Measurements from ENCODE around the gene WASHC2C.
"Not testable (repeated sequence)": the region's sequence is repeated elsewhere in the genome, so short reads cannot be mapped to it uniquely, and the experiment has no call there.

Gene WASHC2C, protein sequence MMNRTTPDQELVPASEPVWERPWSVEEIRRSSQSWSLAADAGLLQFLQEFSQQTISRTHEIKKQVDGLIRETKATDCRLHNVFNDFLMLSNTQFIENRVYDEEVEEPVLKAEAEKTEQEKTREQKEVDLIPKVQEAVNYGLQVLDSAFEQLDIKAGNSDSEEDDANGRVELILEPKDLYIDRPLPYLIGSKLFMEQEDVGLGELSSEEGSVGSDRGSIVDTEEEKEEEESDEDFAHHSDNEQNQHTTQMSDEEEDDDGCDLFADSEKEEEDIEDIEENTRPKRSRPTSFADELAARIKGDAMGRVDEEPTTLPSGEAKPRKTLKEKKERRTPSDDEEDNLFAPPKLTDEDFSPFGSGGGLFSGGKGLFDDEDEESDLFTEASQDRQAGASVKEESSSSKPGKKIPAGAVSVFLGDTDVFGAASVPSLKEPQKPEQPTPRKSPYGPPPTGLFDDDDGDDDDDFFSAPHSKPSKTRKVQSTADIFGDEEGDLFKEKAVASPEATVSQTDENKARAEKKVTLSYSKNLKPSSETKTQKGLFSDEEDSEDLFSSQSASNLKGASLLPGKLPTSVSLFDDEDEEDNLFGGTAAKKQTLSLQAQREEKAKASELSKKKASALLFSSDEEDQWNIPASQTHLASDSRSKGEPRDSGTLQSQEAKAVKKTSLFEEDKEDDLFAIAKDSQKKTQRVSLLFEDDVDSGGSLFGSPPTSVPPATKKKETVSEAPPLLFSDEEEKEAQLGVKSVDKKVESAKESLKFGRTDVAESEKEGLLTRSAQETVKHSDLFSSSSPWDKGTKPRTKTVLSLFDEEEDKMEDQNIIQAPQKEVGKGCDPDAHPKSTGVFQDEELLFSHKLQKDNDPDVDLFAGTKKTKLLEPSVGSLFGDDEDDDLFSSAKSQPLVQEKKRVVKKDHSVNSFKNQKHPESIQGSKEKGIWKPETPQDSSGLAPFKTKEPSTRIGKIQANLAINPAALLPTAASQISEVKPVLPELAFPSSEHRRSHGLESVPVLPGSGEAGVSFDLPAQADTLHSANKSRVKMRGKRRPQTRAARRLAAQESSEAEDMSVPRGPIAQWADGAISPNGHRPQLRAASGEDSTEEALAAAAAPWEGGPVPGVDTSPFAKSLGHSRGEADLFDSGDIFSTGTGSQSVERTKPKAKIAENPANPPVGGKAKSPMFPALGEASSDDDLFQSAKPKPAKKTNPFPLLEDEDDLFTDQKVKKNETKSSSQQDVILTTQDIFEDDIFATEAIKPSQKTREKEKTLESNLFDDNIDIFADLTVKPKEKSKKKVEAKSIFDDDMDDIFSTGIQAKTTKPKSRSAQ (N-terminal part only)

DNA sequence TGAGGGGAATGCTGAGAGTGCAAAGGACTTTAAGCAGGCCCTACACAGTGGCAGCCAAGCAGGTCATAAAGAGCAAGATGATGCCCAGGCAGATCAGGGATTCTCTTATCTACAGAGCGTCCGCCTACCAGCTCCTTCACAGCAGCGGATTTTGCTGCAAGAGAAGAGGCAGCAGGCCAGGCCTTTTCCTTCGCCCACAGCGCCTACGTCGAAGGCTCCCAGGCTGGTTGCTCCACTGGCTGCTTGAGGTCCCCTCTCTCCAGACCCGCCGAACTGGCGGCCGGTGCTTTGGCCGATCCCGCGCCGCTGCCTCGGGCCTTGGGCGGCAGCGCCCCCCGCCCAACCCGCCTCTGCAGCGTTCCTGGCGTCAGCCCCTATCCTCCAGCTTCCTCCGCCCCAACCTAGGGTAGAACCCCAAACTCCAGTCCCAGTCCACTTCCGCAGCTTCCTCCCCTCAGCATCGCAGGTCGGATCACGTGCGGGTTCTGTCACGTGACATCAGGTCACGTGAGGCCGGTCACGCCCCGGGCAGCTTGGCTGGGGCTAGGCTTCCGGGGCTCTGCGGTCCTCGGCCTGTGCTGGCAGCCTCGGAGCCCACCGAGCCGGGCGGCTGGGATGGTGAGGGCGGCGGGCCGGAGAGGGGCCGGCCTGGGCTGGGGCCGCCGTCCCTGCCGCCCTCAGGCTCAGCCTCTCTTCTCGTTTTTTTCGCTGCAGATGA, at the start of gene WASHC2C:
WASHC2C (plus strand) TSS at position 564 of the 718 bp plus-strand sequence; CDS start at position 616, 52 bp downstream.
- peak; percentile 98 for DNase-seq

DNA sequence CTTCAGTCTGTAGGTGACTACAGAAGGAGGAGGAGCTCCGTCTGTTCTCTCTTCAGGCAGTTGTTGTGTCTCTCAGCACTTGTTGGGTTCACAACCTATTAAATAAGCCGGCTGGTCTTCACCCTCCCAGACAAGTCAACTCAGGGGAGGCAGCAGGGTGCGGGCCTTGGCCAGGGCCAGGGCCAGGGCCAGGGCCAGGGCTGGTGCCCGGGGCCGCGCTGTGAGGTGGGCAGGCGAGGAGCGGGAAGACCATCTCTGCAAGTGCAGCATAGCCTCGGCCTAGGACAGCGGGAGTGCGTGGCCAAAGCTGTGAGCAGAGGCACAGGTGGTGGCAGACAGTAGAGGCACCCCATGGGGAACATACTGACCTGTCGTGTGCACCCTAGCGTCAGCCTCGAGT, 48.6 kb upstream of the WASHC2C start:
- DNase-seq: not testable (repeated sequence)

DNA sequence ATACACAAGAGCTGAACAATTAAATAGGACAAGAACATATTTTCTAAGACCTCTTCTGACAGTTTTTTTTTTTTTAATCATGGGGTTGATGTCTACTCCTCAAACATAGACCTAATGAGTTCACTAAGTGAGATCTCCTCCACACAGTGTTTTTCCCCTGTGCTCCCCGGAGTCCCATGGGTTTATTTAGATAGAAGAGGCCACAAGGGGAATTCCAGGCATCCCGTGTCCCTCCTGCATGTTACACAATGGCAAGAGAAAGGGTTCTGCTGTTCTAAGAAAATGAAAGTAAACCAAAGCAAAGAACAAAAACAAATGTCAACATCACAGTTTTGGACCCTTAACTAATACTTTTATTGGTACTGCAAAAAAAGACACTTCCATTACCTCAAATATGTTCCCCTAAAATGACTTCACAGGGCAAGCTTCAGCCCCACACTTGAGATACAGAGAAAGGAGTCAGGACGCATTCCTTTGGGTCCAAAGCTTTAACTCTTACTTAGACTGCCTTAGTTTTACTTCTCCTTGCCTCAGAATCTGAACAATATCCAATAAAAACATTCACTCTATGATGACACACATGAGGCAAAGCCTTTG, 16.8 kb upstream of the WASHC2C start:
- DNase-seq: not testable (repeated sequence)

DNA sequence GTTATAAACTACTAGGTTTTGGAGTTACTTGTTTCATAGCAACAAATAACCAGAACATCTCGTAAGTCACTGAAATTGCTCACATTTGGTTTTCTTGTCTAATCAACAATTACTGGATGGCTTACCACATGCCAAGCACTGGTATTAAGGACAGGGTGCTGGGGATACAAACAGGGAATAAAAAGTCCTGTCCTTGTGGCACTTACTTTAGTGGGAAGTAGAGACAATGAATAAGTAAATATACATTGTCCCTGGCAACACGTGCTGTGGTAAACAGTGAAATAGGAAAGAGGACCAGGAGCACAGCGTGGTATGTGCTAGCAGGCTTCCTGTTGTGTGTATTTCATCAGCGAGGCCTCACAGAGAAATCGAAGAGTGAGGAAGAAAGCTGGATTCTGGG, 15.8 kb upstream of the WASHC2C start:
- DNase-seq: not testable (repeated sequence)

DNA sequence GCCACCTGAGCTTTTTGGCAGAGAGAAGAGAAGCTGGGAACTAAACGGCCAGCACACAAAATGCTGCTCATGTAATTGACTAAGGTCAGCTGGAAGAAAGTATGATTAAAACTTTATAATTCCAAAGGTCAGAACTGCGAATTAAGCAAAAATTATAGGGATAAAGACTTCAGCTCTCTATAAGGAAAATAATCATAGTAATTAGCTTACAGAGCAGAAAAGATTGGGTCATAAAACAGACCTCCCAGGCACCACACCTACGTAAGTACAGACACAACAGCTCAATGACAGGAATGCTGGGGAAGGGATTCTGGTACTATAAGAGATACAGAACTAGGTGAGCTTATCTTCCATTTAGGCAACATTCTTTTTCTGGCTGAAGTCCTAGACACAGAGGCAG, 10.0 kb upstream of the WASHC2C start:
- DNase-seq: not testable (repeated sequence)

DNA sequence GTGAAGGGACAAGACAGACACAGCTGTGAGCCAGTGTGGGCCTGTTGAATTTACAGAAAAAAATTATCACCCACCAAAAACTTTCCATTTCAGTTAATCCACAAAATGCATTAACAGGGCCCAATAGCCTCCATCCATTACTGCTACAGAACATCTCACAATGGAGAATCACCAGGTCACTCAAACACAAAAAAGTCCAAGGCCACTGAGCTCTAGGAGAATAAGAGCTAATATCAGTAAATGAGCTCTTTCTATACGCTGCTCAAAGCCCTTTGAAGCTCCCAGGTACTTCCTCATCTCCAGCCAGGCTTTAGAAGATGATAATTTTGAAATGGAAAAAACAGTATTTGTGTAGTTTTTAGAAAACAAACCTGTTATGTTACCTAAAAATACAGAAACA, 9.4 kb upstream of the WASHC2C start:
- DNase-seq: not testable (repeated sequence)

DNA sequence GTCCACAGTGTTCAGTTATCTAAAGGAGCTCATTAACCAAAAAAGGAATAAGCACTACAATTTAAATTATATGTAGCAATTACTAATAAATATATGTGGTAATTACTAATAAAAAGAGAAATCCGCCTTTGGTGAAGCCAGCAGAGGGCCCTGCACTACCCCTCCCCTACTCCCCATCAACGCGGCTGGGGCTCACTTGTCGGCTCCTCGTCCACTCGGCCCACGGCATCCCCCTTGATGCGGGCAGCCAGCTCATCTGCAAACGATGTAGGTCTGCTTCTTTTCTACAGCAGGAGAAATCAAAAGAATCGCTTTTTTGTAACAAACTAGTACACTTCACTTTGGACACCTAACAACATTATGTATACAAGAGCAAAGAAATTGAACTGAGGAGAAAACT, 5.6 kb upstream of the WASHC2C start:
- not testable (repeated sequence) for DNase-seq

DNA sequence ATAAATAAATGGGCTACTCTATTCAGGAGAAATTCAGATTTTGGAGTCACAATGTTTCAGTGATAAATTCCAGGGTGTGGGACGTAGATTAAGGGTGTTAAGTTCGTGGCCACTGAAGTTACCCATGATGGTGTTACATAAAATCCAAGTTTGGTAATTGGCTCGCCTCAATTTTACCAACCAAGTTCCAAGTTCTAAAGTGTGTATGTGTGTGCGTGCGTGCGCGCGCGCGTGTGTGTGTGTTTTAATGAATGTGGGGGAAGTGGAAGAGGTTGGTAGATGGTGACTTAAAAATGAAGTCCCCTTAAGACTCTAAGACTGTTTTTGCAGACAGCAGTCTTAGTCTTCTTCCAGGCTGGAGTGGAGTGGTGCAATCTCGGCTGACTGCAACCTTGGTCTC, 3.2 kb upstream of the WASHC2C start:
- DNase-seq: not testable (repeated sequence)

DNA sequence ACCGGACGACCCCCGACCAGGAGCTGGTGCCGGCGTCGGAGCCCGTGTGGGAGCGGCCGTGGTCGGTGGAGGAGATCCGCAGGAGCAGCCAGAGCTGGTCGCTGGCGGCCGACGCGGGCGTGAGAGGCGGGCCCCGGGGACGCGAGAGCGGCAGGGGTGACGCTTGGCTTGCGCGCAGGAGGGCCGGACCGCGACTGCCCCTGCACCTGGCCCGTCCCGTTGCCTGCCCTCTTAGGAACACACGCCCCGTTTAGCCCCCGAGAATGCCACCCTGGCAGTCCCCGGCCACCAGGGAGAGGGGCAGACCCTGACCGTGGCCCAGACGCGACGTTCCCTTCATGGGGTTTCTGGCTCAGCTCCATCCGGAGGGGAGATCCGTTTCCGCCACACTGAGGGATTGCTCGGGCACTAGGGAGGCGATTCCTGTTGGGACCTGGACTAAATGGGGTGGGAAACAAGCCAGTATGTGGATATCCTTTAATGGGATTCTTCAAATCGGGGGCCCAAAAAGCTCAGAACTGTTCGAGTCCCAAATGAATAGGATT, 427 bp downstream of the WASHC2C start:
- not testable (repeated sequence) for DNase-seq

DNA sequence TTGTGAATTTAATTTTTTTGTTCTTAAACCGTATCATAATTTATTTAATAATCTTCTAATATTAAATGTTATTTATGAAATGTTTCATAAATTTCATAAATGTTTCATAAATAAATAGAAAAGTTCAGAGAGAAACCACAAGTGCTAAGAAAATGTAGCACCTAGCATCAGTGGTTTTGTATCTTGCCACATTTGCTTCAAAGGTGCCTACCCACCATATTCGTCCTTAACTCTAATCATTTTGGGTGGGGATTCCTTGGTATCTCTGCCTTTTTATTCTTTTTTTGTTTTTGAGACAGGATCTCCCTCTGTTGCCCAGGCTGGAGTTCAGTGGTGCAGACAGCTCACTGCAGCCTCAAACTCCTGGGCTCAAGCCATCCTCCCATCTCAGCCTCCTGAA, 7.4 kb downstream of the WASHC2C start:
- not testable (repeated sequence) for DNase-seq

DNA sequence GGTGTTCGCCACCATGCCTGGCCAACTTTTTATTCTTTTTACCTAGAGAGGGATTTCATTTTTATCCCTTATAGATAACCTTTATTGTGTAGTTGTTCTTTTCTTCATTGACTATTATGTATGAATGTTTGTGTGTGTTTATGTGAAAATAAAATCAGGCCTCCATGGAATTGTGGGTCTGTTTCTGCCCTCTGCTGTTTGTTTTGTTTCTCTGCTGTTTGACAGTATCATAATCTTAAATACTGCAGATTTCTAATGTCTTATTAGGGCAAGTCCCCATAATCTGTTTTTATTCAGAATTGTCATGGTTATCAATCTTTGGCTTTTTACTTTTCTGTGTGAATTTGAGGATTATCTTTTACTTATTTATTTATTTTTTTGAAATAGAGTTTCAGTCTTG, 7.8 kb downstream of the WASHC2C start:
- DNase-seq: not testable (repeated sequence)

DNA sequence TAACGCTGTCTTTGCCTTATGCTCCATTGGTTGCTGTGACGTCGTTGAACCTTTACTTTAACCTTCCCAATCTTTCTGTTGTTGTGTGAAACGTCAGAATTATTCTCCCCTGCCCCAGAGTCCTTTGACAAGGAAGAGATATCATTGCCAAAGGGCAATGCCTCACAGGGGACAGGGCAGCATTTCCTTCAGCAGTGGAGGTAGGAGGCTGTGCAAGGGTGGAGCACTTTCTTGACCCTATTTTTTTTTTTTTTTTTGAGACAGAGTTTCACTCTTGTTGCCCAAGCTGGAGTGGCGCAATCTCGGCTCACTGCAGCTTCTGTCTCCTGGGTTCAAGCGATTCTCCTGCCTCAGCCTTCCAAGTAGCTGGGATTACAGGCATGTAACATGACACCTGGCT, 14.5 kb downstream of the WASHC2C start:
- DNase-seq: not testable (repeated sequence)

DNA sequence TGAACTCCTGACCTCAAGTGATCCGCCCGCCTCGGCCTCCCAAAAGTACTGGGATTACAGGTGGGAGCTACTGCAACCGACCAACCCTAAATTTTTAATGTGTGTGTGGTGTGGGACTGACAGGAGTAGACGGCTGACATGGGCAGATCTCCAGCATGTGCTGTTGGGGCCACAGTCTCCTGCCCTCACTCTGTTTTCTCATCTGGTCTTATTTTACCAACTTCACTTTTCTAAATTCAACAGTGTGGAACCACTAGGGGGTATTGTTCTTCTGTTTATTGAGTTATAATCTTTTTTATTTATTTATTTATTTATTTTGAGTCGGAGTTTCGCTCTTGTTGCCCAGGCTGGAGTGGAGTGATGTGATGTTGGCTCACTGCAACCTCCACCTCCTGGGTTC, 14.9 kb downstream of the WASHC2C start:
- not testable (repeated sequence) for DNase-seq

DNA sequence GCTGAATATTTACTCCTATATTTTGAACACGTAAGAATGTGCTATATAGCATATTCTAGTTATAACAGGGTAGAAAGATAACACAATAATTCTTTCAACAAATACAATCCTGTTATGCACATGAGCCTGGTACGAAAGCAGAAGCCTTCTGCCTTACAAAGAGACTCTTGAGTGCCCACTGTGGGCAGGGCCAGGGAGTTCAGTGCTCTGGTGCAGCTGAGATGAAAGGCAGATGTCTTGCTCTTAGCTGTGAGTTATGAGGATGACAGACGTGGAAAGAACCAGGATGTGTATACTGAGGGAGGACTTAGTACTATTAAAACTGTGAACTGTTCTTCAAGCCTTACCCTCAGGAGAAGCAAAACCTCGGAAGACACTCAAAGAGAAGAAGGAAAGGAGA, 24.1 kb downstream of the WASHC2C start:
- DNase-seq: not testable (repeated sequence)

DNA sequence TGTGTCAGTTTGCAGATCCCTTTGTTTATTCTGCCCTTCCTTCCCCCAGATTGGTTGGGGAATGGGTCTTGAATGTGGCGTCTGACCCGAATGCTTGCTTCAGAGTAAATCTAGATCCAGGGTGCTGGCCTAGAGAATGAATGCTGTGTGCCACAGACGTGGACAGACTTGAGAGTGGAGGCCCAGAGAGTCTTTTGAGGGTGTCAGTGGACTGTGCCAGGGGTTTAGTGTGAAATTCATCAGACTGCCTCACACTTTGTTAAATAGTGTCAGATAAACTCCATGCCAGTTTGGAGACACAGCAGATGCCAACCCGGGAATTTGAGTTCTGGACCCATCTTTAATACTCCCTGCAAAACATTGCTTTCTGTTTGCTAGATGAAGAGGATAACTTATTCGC, 25.1 kb downstream of the WASHC2C start:
- not testable (repeated sequence) for DNase-seq

DNA sequence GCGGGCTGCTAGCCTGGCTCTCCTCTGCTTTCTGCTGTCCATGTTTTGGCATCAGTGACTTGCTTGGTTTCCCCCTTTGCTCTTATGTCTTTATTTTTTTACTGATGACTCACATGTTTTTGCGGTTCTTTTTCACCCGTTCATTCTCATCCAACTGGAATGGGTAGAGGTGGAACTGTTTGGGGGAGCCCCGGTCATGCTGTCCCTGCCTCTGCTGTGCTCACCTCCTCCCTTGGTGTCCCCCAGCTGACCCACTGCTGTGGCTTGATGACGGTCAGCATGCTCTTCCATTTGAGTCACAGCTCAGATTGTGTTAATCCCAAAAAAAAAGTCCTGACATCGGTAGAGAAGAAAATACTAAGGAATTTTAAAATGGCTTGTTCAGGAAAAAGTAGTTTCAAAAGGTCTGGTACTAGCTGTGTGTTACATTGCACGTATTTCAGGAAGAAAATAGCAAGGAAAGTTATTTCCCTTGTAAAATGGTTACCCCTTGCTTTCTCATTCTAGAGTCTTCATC, 27.0 kb downstream of the WASHC2C start:
- not testable (repeated sequence) for DNase-seq

DNA sequence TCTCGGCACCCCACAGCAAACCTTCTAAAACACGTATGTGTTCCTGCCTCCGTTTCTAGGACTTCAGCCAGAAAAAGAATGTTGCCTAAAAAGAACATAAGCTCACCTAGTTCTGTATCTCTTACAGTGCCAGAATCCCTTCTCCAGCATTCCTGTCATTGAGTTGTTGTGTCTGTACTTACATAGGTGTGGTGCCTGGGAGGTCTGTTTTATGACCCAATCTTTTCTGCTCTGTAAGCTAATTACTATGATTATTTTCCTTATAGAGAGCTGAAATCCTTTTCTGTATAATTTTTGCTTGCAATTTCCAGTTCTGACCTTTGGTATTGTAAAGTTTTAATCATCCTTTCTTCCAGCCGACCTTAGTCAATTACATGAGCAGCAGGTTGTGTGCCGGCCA, 28.0 kb downstream of the WASHC2C start:
- not testable (repeated sequence) for DNase-seq

DNA sequence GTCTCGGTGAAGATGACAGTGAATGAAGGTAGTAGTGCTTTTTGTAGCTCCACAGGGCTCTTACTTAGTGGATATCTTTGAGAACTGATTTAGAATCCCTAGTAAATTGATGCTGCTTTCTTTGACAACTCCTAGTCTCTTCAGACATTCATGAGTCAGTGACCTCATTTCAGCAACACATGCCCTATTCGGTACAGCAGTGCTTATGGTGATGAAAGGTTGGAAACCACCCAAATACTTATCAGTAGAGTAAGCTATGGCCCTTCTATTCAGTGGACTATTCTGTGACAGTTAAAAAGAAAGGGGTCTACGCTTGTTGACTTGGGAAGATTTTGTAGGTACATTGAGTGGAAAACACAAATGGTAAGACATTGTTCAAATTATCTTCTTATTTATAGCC, 29.0 kb downstream of the WASHC2C start:
- DNase-seq: not testable (repeated sequence)

DNA sequence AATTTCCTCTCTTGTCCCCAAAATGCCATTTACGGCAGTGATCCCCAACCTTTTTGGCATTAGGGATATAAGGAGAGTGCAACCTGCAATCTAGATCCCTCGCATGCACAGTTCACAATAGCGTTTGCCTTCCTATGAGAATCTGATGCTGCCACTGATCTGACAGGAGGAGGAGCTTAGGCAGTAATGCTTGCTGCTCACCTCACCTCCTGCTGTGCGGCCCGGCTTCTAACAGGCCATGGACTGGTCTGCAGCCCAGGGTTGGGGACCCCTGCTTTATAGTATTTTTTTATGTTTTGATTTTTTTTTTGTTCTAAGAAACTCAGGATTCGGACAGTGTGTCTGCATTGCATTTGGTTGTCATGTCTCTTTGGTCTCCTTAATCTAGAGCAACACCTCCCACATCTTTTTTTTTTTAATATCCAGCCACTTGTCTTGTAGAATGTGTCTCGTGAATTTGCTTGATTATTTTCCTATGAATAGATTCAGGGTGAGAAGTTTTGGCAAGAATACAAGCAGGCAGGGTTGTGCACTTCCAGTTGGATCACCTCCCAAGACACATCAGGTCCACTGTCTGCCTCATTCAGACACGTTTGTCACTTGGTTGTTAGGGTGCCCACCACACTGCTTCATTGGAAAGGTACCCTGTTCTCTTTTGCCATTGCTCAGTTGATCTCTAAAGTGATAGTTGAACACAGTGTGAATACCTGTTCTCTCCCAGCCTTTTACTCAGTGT, 30.8 kb downstream of the WASHC2C start:
- DNase-seq: not testable (repeated sequence)

DNA sequence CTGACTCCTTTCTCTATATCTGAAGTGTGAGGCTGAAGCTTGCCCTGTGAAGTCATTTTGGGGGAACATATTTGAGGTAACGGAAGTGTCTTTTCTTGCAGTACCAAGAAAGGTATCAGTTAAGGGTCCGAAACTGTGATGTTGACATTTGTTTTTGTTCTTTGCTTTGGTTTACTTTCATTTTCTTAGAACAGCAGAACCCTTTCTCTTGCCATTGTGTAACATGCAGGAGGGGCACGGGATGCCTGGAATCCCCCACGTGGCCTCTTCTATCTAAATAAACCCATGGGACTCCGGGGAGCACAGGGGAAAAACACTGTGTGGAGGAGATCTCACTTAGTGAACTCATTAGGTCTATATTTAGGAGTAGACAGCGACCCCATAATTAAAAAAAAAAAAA, 34.6 kb downstream of the WASHC2C start:
- DNase-seq: not testable (repeated sequence)

All from activated naive CD4-positive, alpha-beta T cell treated with Interleukin-2 at 50 U/mL for 16 hours (primary cell).